Activated T-cell treated with anti-CD3 and anti-CD28 coated beads, Interleukin-2, amount 50 U/mL, for 48 hours (primary cell): Measurements from ENCODE around the gene BCOR.

ENCODE experiments used
- DNase-seq, 2 experiments: peaks; one replicate each; pipeline ENCODE4 v3.0.0-alpha.2; 2020

BCOR gene

GRCh38 chrX:40016749-40017148 is 81.0 kb downstream of the BCOR start:
- DNase-seq = peak in 1 of 2 experiments; percentile 20

- no peak for DNase-seq
Measured at GRCh38 chrX:40015693-40016092, 82.1 kb downstream of the BCOR start.

GRCh38 chrX:40013266-40014195 is 84.2 kb downstream of the BCOR start:
- DNase-seq = peak in 1 of 2 experiments; percentile 67

- DNase-seq = peak in 1 of 2 experiments; percentile 61
Measured at GRCh38 chrX:40012868-40013265, 84.9 kb downstream of the BCOR start.

- DNase-seq = peak; percentile 58 to 64
Measured at GRCh38 chrX:40012039-40012867, 85.5 kb downstream of the BCOR start.

- peak; percentile 22 to 26 for DNase-seq
Measured at GRCh38 chrX:40011322-40012038, 86.3 kb downstream of the BCOR start.

GRCh38 chrX:40010550-40011321 is 87.0 kb downstream of the BCOR start:
- DNase-seq = peak; percentile 29 to 39

- DNase-seq = peak in 1 of 2 experiments; percentile 38
Measured at GRCh38 chrX:40009890-40010289, 87.9 kb downstream of the BCOR start.

- peak in 1 of 2 experiments; percentile 36 for DNase-seq
Measured at GRCh38 chrX:40009462-40009851, 88.3 kb downstream of the BCOR start.

- DNase-seq = peak; percentile 55 to 69
Measured at GRCh38 chrX:40008791-40009461, 88.8 kb downstream of the BCOR start.

GRCh38 chrX:40007756-40008705 is 89.7 kb downstream of the BCOR start:
- peak in 1 of 2 experiments; percentile 18 for DNase-seq

GRCh38 chrX:40007131-40007755 is 90.5 kb downstream of the BCOR start:
- DNase-seq = peak in 1 of 2 experiments; percentile 24

- peak; percentile 60 to 70 for DNase-seq
Measured at GRCh38 chrX:40006106-40007017, 91.4 kb downstream of the BCOR start.

- DNase-seq = peak; percentile 39 to 45
Measured at GRCh38 chrX:40005292-40006011, 92.3 kb downstream of the BCOR start.

- DNase-seq = peak in 1 of 2 experiments; percentile 27
Measured at GRCh38 chrX:40004921-40005291, 92.9 kb downstream of the BCOR start.

- no peak for DNase-seq
Measured at GRCh38 chrX:40004246-40004535, 93.6 kb downstream of the BCOR start.

- DNase-seq = no peak
Measured at GRCh38 chrX:40003428-40004245, 94.1 kb downstream of the BCOR start.
